ENCODE measurements around the gene RGCC.
A peak's percentile ranks its signal among the peaks of the same experiment; 100 is the strongest.

RGCC gene

DNA sequence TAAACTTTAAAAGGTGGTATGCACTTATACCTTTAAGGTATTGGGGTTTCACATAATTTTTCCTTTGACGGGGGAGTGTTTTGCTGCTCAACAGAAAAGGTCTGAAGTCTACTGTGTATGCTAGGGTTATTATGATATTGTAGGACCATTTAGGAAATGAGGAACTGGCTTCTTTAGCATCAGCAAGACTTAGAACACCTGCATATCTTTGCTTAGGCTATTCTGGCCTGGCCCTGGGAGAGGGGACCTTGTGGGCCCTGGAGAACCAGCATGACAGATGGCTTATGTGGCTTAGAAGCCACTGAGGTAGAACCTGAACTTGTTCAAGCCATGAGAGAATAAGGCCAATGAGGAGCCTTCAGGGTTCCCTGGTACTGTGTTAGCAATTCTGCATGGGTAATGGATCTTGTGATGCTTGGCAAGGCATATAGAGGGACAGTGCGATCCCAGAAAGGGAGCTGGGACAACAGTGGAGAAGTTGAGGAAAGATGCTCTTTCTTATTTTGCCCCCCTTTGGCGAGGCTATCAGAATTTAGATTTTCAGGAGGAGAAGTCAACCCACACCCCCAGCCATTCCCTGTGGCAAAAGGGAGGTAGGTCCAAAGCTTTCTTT is 4.3 kb downstream of the RGCC start:
- H2BK15ac ChIP-seq (ENCODE audit: low read length), result no peak overlapping the region
- no peak overlapping the region for H3K18ac ChIP-seq (ENCODE audit: low read length)
- H3K36me3 ChIP-seq (replicated peaks in 1 of 2; ENCODE audit: control insufficient read depth in 2 of 2, insufficient read depth in 2 of 2, low read length in 2 of 2), result no peaks in the 10 kb centered on the region
- no peak overlapping the region for H4K8ac ChIP-seq (ENCODE audit: low read depth, low read length)
- no peak overlapping the region for H3K23ac ChIP-seq (ENCODE audit: low read depth, low read length, poor library complexity)
- H4K91ac ChIP-seq (ENCODE audit: low read depth, low read length, poor library complexity), result no peak overlapping the region
- no peaks in the 10 kb centered on the region for H3K9me3 ChIP-seq (replicated peaks in 1 of 2; ENCODE audit: control insufficient read depth in 2 of 2, insufficient read depth in 1 of 2, low read depth in 1 of 2, low read length in 2 of 2)
- H3K9ac ChIP-seq (ENCODE audit: low read depth, low read length, poor library complexity), result no peak overlapping the region
- no peak overlapping the region for H2BK120ac ChIP-seq (ENCODE audit: low read depth, low read length)
- peaks cover 16 to 27% (median 26%) of the 10 kb centered on the region in 3 experiments for H3K27me3 ChIP-seq (ENCODE audit: control insufficient read depth in 3 of 3, insufficient read depth in 3 of 3, low read depth in 1 of 3, low read length in 3 of 3)
- H3K4me3 ChIP-seq (ENCODE audit: low read length in 2 of 2), result no peak overlapping the region
- no peak for DNase-seq (ENCODE audit: low spot score)
- no peak overlapping the region for H2BK12ac ChIP-seq (ENCODE audit: low read length)
- no peak overlapping the region for H2BK5ac ChIP-seq (ENCODE audit: low read length)
- no peaks in the 10 kb centered on the region for H3K79me1 ChIP-seq (ENCODE audit: low read depth, low read length)
- no peak overlapping the region for H2AFZ ChIP-seq (ENCODE audit: low read length)
- no CpG with 5 or more reads among the region's 3 CpGs for WGBS, 2 donors (ENCODE audit: extremely low coverage in 2 of 2, insufficient read length in 2 of 2, insufficient replicate concordance in 1 of 2)
- H3K14ac ChIP-seq (ENCODE audit: low read length), result no peak overlapping the region
- H3K4me2 ChIP-seq (ENCODE audit: insufficient read depth, low read length, poor library complexity, severe bottlenecking), result no peak overlapping the region
- peaks cover 2 to 7% of the 10 kb centered on the region in 2 donors for H3K4me1 ChIP-seq (ENCODE audit: control insufficient read depth in 2 of 2, insufficient read depth in 1 of 2, low read depth in 1 of 2, low read length in 2 of 2)
- no peak overlapping the region for H3K27ac ChIP-seq (replicated peaks; ENCODE audit: low read length)
- no peak overlapping the region for H2AK5ac ChIP-seq (ENCODE audit: low read depth, low read length)
- no peak overlapping the region for H3K4ac ChIP-seq (ENCODE audit: low read length)

DNA sequence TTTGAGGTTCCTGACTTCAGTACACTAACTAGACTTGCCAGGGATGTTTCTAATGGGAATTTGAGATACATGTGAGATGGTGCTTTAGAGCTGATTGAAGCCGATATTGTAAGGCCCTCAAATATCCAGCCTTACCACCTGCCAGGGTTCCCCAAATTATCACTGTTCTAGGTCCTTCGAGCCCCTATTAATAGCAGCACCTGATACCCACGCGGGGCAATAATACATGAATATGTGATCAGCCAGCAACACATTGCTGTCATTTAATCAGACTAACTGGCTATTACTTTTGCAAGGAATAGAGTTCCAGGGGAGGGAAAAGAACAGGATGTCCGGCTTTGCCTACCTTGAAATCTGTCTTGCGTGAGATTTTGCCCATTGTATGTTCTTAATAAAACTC is 5.1 kb downstream of the RGCC start:
- Histone ChIP-seq H3K79me1 (ENCODE audit: low read depth, low read length) (no peaks in the 10 kb centered on the region), H3K4me3 (ENCODE audit: low read length in 2 of 2) (no peak overlapping the region), H3K18ac (ENCODE audit: low read length) (no peak overlapping the region), H3K27me3 (ENCODE audit: control insufficient read depth in 3 of 3, insufficient read depth in 3 of 3, low read depth in 1 of 3, low read length in 3 of 3) (peaks cover 12 to 20% (median 20%) of the 10 kb centered on the region in 3 experiments), H3K4me1 (ENCODE audit: control insufficient read depth in 2 of 2, insufficient read depth in 1 of 2, low read depth in 1 of 2, low read length in 2 of 2) (peaks cover 2 to 7% of the 10 kb centered on the region in 2 donors), H2BK5ac (ENCODE audit: low read length) (no peak overlapping the region), H3K4me2 (ENCODE audit: insufficient read depth, low read length, poor library complexity, severe bottlenecking) (no peak overlapping the region), H2BK120ac (ENCODE audit: low read depth, low read length) (no peak overlapping the region), H3K23ac (ENCODE audit: low read depth, low read length, poor library complexity) (no peak overlapping the region), H3K36me3 (replicated peaks in 1 of 2; ENCODE audit: control insufficient read depth in 2 of 2, insufficient read depth in 2 of 2, low read length in 2 of 2) (no peaks in the 10 kb centered on the region), H2BK15ac (ENCODE audit: low read length) (no peak overlapping the region), H3K14ac (ENCODE audit: low read length) (no peak overlapping the region), H4K8ac (ENCODE audit: low read depth, low read length) (no peak overlapping the region), H2AFZ (ENCODE audit: low read length) (no peak overlapping the region), H3K4ac (ENCODE audit: low read length) (no peak overlapping the region), H2BK12ac (ENCODE audit: low read length) (no peak overlapping the region), H4K91ac (ENCODE audit: low read depth, low read length, poor library complexity) (no peak overlapping the region), H3K27ac (replicated peaks; ENCODE audit: low read length) (no peak overlapping the region), H3K9me3 (replicated peaks in 1 of 2; ENCODE audit: control insufficient read depth in 2 of 2, insufficient read depth in 1 of 2, low read depth in 1 of 2, low read length in 2 of 2) (no peaks in the 10 kb centered on the region), H2AK5ac (ENCODE audit: low read depth, low read length) (no peak overlapping the region), H3K9ac (ENCODE audit: low read depth, low read length, poor library complexity) (no peak overlapping the region)
- no peak for DNase-seq (ENCODE audit: low spot score)
- WGBS, 2 donors (ENCODE audit: extremely low coverage in 2 of 2, insufficient read length in 2 of 2, insufficient replicate concordance in 1 of 2), result no CpG with 5 or more reads among the region's 6 CpGs

- no peak overlapping the region for H3K9ac ChIP-seq (ENCODE audit: low read depth, low read length, poor library complexity)
- H4K91ac ChIP-seq (ENCODE audit: low read depth, low read length, poor library complexity), result no peak overlapping the region
- no peak overlapping the region for H3K4me2 ChIP-seq (ENCODE audit: insufficient read depth, low read length, poor library complexity, severe bottlenecking)
- no peak overlapping the region for H3K14ac ChIP-seq (ENCODE audit: low read length)
- H3K9me3 ChIP-seq (replicated peaks in 1 of 2; ENCODE audit: control insufficient read depth in 2 of 2, insufficient read depth in 1 of 2, low read depth in 1 of 2, low read length in 2 of 2), result no peaks in the 10 kb centered on the region
- H3K79me1 ChIP-seq (ENCODE audit: low read depth, low read length), result no peaks in the 10 kb centered on the region
- no peaks in the 10 kb centered on the region for H3K36me3 ChIP-seq (replicated peaks in 1 of 2; ENCODE audit: control insufficient read depth in 2 of 2, insufficient read depth in 2 of 2, low read length in 2 of 2)
- H3K4ac ChIP-seq (ENCODE audit: low read length), result no peak overlapping the region
- no peak overlapping the region for H3K27ac ChIP-seq (replicated peaks; ENCODE audit: low read length)
- H3K18ac ChIP-seq (ENCODE audit: low read length), result no peak overlapping the region
- no peak overlapping the region for H2AFZ ChIP-seq (ENCODE audit: low read length)
- H3K23ac ChIP-seq (ENCODE audit: low read depth, low read length, poor library complexity), result no peak overlapping the region
- no peak overlapping the region for H2BK12ac ChIP-seq (ENCODE audit: low read length)
- H3K4me3 ChIP-seq (ENCODE audit: low read length in 2 of 2), result peak overlapping the region in 1 of 2 donors; percentile 16
- H2BK120ac ChIP-seq (ENCODE audit: low read depth, low read length), result no peak overlapping the region
- no peak overlapping the region for H2BK15ac ChIP-seq (ENCODE audit: low read length)
- H3K27me3 ChIP-seq (ENCODE audit: control insufficient read depth in 3 of 3, insufficient read depth in 3 of 3, low read depth in 1 of 3, low read length in 3 of 3), result peaks cover 0 to 4% (median 4%) of the 10 kb centered on the region in 3 experiments
- H4K8ac ChIP-seq (ENCODE audit: low read depth, low read length), result no peak overlapping the region
- no CpG with 5 or more reads among the region's 11 CpGs for WGBS, 2 donors (ENCODE audit: extremely low coverage in 2 of 2, insufficient read length in 2 of 2, insufficient replicate concordance in 1 of 2)
- no peak for DNase-seq (ENCODE audit: low spot score)
- H3K4me1 ChIP-seq (ENCODE audit: control insufficient read depth in 2 of 2, insufficient read depth in 1 of 2, low read depth in 1 of 2, low read length in 2 of 2), result peaks cover 0 to 3% of the 10 kb centered on the region in 2 donors
- H2AK5ac ChIP-seq (ENCODE audit: low read depth, low read length), result no peak overlapping the region
- no peak overlapping the region for H2BK5ac ChIP-seq (ENCODE audit: low read length)
These were observed 6.7 kb downstream of the RGCC start for GRCh38 chr13:41463838-41464602.

DNA sequence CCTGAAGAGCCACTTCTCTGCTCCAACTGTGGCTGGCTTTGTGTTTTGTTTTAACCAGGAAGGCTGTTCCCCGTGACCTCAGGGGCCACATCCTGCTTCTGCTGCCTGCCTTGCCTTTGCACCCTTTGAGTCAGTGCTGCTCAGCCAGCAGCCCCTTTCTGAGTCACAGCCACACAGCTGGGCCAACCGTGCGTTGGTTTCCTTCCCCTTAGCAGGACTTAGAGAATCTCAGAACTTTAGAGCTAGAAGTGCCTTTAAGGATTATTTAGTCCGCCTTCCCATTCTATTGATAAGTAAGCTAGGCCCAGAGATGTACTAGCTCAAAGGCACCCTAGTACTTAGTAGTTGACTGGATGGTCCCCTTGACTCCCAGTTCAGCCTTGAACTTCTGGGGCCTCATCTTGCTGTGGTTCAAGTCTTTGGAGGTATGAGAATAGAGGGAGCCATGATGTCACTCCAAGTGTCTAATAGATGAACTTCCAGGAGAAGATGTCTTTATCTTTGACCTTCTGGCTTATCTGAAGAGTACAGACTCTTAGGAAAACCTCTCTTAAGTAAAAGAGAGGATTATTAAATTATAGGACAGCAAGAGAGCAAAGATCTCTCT is 8.0 kb downstream of the RGCC start:
- no peak overlapping the region for H4K8ac ChIP-seq (ENCODE audit: low read depth, low read length)
- H2BK15ac ChIP-seq (ENCODE audit: low read length), result no peak overlapping the region
- H3K36me3 ChIP-seq (replicated peaks in 1 of 2; ENCODE audit: control insufficient read depth in 2 of 2, insufficient read depth in 2 of 2, low read length in 2 of 2), result no peaks in the 10 kb centered on the region
- no peak overlapping the region for H2AFZ ChIP-seq (ENCODE audit: low read length)
- no peaks in the 10 kb centered on the region for H3K27me3 ChIP-seq (ENCODE audit: control insufficient read depth in 3 of 3, insufficient read depth in 3 of 3, low read depth in 1 of 3, low read length in 3 of 3)
- no peak overlapping the region for H3K14ac ChIP-seq (ENCODE audit: low read length)
- no peak overlapping the region for H3K23ac ChIP-seq (ENCODE audit: low read depth, low read length, poor library complexity)
- no peaks in the 10 kb centered on the region for H3K4me1 ChIP-seq (ENCODE audit: control insufficient read depth in 2 of 2, insufficient read depth in 1 of 2, low read depth in 1 of 2, low read length in 2 of 2)
- no peak overlapping the region for H3K4me3 ChIP-seq (ENCODE audit: low read length in 2 of 2)
- no peak overlapping the region for H3K4me2 ChIP-seq (ENCODE audit: insufficient read depth, low read length, poor library complexity, severe bottlenecking)
- no peak overlapping the region for H2BK5ac ChIP-seq (ENCODE audit: low read length)
- no peak overlapping the region for H2BK120ac ChIP-seq (ENCODE audit: low read depth, low read length)
- no peak overlapping the region for H2BK12ac ChIP-seq (ENCODE audit: low read length)
- DNase-seq (ENCODE audit: low spot score), result no peak
- no peaks in the 10 kb centered on the region for H3K9me3 ChIP-seq (replicated peaks in 1 of 2; ENCODE audit: control insufficient read depth in 2 of 2, insufficient read depth in 1 of 2, low read depth in 1 of 2, low read length in 2 of 2)
- no peak overlapping the region for H3K4ac ChIP-seq (ENCODE audit: low read length)
- H2AK5ac ChIP-seq (ENCODE audit: low read depth, low read length), result no peak overlapping the region
- no peak overlapping the region for H3K9ac ChIP-seq (ENCODE audit: low read depth, low read length, poor library complexity)
- no peak overlapping the region for H3K27ac ChIP-seq (replicated peaks; ENCODE audit: low read length)
- no CpG with 5 or more reads among the region's 4 CpGs for WGBS, 2 donors (ENCODE audit: extremely low coverage in 2 of 2, insufficient read length in 2 of 2, insufficient replicate concordance in 1 of 2)
- H3K18ac ChIP-seq (ENCODE audit: low read length), result no peak overlapping the region
- no peak overlapping the region for H4K91ac ChIP-seq (ENCODE audit: low read depth, low read length, poor library complexity)
- H3K79me1 ChIP-seq (ENCODE audit: low read depth, low read length), result no peaks in the 10 kb centered on the region

Data from neuronal stem cell (in vitro differentiated cells).